Measurements from ENCODE around the gene DMRTA2. TPM values are rescaled to one million over a fixed set of nuclear protein-coding genes. Genes with fewer than 3 reads are reported as not detected.

Gene DMRTA2
- total RNA-seq, 2 donors from 2014 or later: 1.2 to 2.4 TPM

- H3K4me1 ChIP-seq (ENCODE audit: control insufficient read depth, insufficient read depth, low read length): peaks cover 8% of the 10 kb centered on the region
- 88% methylated on average over 1 of the region's 1 CpG; no CpG with 5 or more reads in 1 of the 2 experiments for WGBS, 2 experiments (ENCODE audit: insufficient coverage in 1 of 2, insufficient read length in 1 of 2)
- Mint-ChIP-seq H3K4me1 (peaks cover 20% of the 10 kb centered on the region), H3K36me3 (ENCODE audit: low read depth) (peaks cover 6% of the 10 kb centered on the region), H3K27me3 (ENCODE audit: insufficient read depth) (peaks cover 6% of the 10 kb centered on the region), H3K4me3 (no peak overlapping the region), H3K9me3 (no peaks in the 10 kb centered on the region), H3K27ac (no peak overlapping the region)
- H3K9ac ChIP-seq (ENCODE audit: extremely low read depth, low read length, poor library complexity, severe bottlenecking): no peak overlapping the region
- H3K9me3 ChIP-seq (ENCODE audit: control insufficient read depth, low read length): no peaks in the 10 kb centered on the region
- no peaks in the 10 kb centered on the region for H3K27me3 ChIP-seq (ENCODE audit: control insufficient read depth, insufficient read depth, low read length, poor library complexity, severe bottlenecking)
- H3K4me3 ChIP-seq (ENCODE audit: low read length): no peak overlapping the region
- no peak for TF ChIP-seq CTCF (conservative IDR thresholded peaks at IDR 0.05)
- no peak overlapping the region for H3K27ac ChIP-seq (ENCODE audit: low read depth, low read length)
- H3K36me3 ChIP-seq (ENCODE audit: control insufficient read depth, insufficient read depth, low read length): peaks cover 4% of the 10 kb centered on the region
- DNase-seq: no peak
Observed at GRCh38 chr1:50452700-50453099, 29.5 kb upstream of the DMRTA2 start.

- H3K27me3 Mint-ChIP-seq (ENCODE audit: insufficient read depth): peaks cover 6% of the 10 kb centered on the region
- Histone ChIP-seq H3K36me3 (ENCODE audit: control insufficient read depth, insufficient read depth, low read length) (peaks cover 4% of the 10 kb centered on the region), H3K4me1 (ENCODE audit: control insufficient read depth, insufficient read depth, low read length) (peaks cover 8% of the 10 kb centered on the region), H3K27ac (ENCODE audit: low read depth, low read length) (no peak overlapping the region), H3K9me3 (ENCODE audit: control insufficient read depth, low read length) (no peaks in the 10 kb centered on the region), H3K27me3 (ENCODE audit: control insufficient read depth, insufficient read depth, low read length, poor library complexity, severe bottlenecking) (no peaks in the 10 kb centered on the region), H3K4me3 (ENCODE audit: low read length) (no peak overlapping the region), H3K9ac (ENCODE audit: extremely low read depth, low read length, poor library complexity, severe bottlenecking) (no peak overlapping the region)
- TF ChIP-seq CTCF (conservative IDR thresholded peaks at IDR 0.05): no peak
- H3K27ac Mint-ChIP-seq: no peak overlapping the region
- peaks cover 20% of the 10 kb centered on the region for H3K4me1 Mint-ChIP-seq
- H3K36me3 Mint-ChIP-seq (ENCODE audit: low read depth): peaks cover 7% of the 10 kb centered on the region
- 89% methylated on average over 3 to 4 of the region's 4 CpGs for WGBS, 2 experiments (ENCODE audit: insufficient coverage in 1 of 2, insufficient read length in 1 of 2)
- no peaks in the 10 kb centered on the region for H3K9me3 Mint-ChIP-seq
- no peak for DNase-seq
- no peak overlapping the region for H3K4me3 Mint-ChIP-seq
Observed at GRCh38 chr1:50450861-50451653, 27.8 kb upstream of the DMRTA2 start.

- DNase-seq: no peak
Observed at GRCh38 chr1:50447961-50448360, 24.7 kb upstream of the DMRTA2 start.

More at GRCh38 chr1:50447961-50448360, 24.7 kb upstream of the DMRTA2 start:
- H3K27ac ChIP-seq (ENCODE audit: low read depth, low read length): no peak overlapping the region
- no peak for TF ChIP-seq CTCF (conservative IDR thresholded peaks at IDR 0.05)
- peaks cover 14% of the 10 kb centered on the region for H3K4me1 Mint-ChIP-seq
- no peaks in the 10 kb centered on the region for H3K9me3 Mint-ChIP-seq
- H3K36me3 Mint-ChIP-seq (ENCODE audit: low read depth): peaks cover 7% of the 10 kb centered on the region
- H3K36me3 ChIP-seq (ENCODE audit: control insufficient read depth, insufficient read depth, low read length): peaks cover 4% of the 10 kb centered on the region
- H3K9ac ChIP-seq (ENCODE audit: extremely low read depth, low read length, poor library complexity, severe bottlenecking): no peak overlapping the region
- H3K4me3 Mint-ChIP-seq: no peak overlapping the region
- H3K9me3 ChIP-seq (ENCODE audit: control insufficient read depth, low read length): no peaks in the 10 kb centered on the region
- H3K27me3 Mint-ChIP-seq (ENCODE audit: insufficient read depth): no peaks in the 10 kb centered on the region
- WGBS, 2 experiments (ENCODE audit: insufficient coverage in 1 of 2, insufficient read length in 1 of 2): no CpG with 5 or more reads among the region's 1 CpG
- H3K27ac Mint-ChIP-seq: no peak overlapping the region
- peaks cover 7% of the 10 kb centered on the region for H3K4me1 ChIP-seq (ENCODE audit: control insufficient read depth, insufficient read depth, low read length)
- H3K4me3 ChIP-seq (ENCODE audit: low read length): no peak overlapping the region
- no peaks in the 10 kb centered on the region for H3K27me3 ChIP-seq (ENCODE audit: control insufficient read depth, insufficient read depth, low read length, poor library complexity, severe bottlenecking)

Data from endodermal cell (in vitro differentiated cells).